ENCODE data around the gene HAL. TPM values are rescaled to one million over a fixed set of nuclear protein-coding genes. Genes with fewer than 3 reads are reported as not detected.

The HAL gene
- total and polyA plus RNA-seq, 10 of the 15 experiments (the other 5 are each of a cell fraction or from before 2014, with no cell fraction given) = 0.04 to 0.45 (median 0.13) TPM; not detected in 1

GRCh38 chr12:95988506-95989275 is 7.5 kb downstream of the HAL start:
- ChIA-PET SMC1A (ENCODE audit: uncharacterized antibody, unreplicated experiment) (interaction anchor here (0.7 to 1.4 kb wide), 4 partner anchors 10 to 70 kb away, joined by 3 to 5 read pairs (median 3); no protein-coding TSS in a partner anchor), RAD21 (ENCODE audit: unreplicated experiment) (interaction anchor here (2.2 kb wide), 1 partner anchor 10 kb away, joined by 9 read pairs; no protein-coding TSS in a partner anchor)
- BruUV-seq (replicated peaks) = no TSS peak
- TF ChIP-seq RFX5 (IDR thresholded peaks at IDR 0.05; ENCODE audit: low read depth, low read length) = no peak
- TF ChIP-seq ATF2 (IDR thresholded peaks at IDR 0.05; ENCODE audit: low read length) = no peak
- no peak for TF ChIP-seq RAD21 (IDR thresholded peaks at IDR 0.05; ENCODE audit: insufficient read depth, low read depth, low read length)
- TF ChIP-seq PRDM15 (CRISPR knock-in tag; IDR thresholded peaks at IDR 0.05) = no peak
- TF ChIP-seq WRNIP1 (IDR thresholded peaks at IDR 0.05; ENCODE audit: borderline replicate concordance, low read depth, low read length) = no peak
- TF ChIP-seq PBX3 (IDR thresholded peaks at IDR 0.05; ENCODE audit: insufficient replicate concordance, low read depth, low read length) = no peak
- TF ChIP-seq IRF5 (IDR thresholded peaks at IDR 0.05; ENCODE audit: borderline replicate concordance) = no peak
- no peak for TF ChIP-seq FOS (IDR thresholded peaks at IDR 0.05; ENCODE audit: borderline replicate concordance, extremely low read depth, insufficient read length)
- no peak for TF ChIP-seq ZNF207 (IDR thresholded peaks at IDR 0.05; ENCODE audit: borderline replicate concordance)
- no peak for TF ChIP-seq IKZF1 (conservative IDR thresholded peaks at IDR 0.05)
- no peak for TF ChIP-seq NR2F1 (conservative IDR thresholded peaks at IDR 0.05)
- no peak for TF ChIP-seq JUNB (IDR thresholded peaks at IDR 0.05)
- no peak for TF ChIP-seq CREB1 (IDR thresholded peaks at IDR 0.05; ENCODE audit: low read depth)

More at GRCh38 chr12:95988506-95989275, 7.5 kb downstream of the HAL start:
- intact Hi-C loops (cut with micrococcal nuclease; ENCODE audit: unreplicated experiment) (no loop called here), in situ Hi-C loops (cut with MboI) (no loop called here)
- 39% methylated on average over 11 of the region's 11 CpGs for WGBS (ENCODE audit: insufficient coverage, insufficient replicate concordance, low lambda C conversion rate, missing lambda C conversion rate)
- POLR2A ChIA-PET = no interaction called here
- no peaks in the 10 kb centered on the region for H3K4me1 ChIP-seq (ENCODE audit: control insufficient read depth, insufficient read depth, low read length)
- no peak overlapping the region for H2AFZ ChIP-seq (ENCODE audit: control insufficient read depth, low read depth, low read length)
- ATAC-seq (no peak), DNase-seq (ENCODE audit: low read depth, low spot score) (no peak), FAIRE-seq (no peak)
- no peak overlapping the region for H3K27ac ChIP-seq (ENCODE audit: control insufficient read depth, insufficient read depth)
- H3K36me3 ChIP-seq (ENCODE audit: control insufficient read depth in 2 of 2, insufficient read depth in 2 of 2, low read length in 1 of 2) = no peaks in the 10 kb centered on the region
- no peaks in the 10 kb centered on the region for H3K79me2 ChIP-seq (ENCODE audit: control insufficient read depth, insufficient read depth, low read length)
- peaks cover 0 to 3% of the 10 kb centered on the region in 2 experiments; a peak in 2 of 4 replicates for H3K27me3 ChIP-seq (replicated peaks in 1 of 2; ENCODE audit: control insufficient read depth in 2 of 2, insufficient read depth in 2 of 2, low read length in 1 of 2)
- CTCF ChIA-PET = interaction anchor here (2.7 kb wide), 1 partner anchor 10 kb away, joined by 23 read pairs; no protein-coding TSS in a partner anchor
- no peak overlapping the region for H3K4me2 ChIP-seq (ENCODE audit: control insufficient read depth, insufficient read depth)
- no peaks in the 10 kb centered on the region for H4K20me1 ChIP-seq (ENCODE audit: control insufficient read depth, insufficient read depth)
- H3K9ac ChIP-seq (ENCODE audit: control insufficient read depth, insufficient read depth, low read length) = no peak overlapping the region
- H3K4me3 ChIP-seq = no peak overlapping the region
- no peaks in the 10 kb centered on the region for H3K9me3 ChIP-seq (replicated peaks; ENCODE audit: control insufficient read depth, insufficient read depth, low read length)

Measured in GM12878 (cell line).